ENCODE data around the gene GAS1. TPM values are rescaled to one million over a fixed set of nuclear protein-coding genes. Genes with fewer than 3 reads are reported as not detected.

Gene GAS1
- total RNA-seq, 2 experiments from 2014 or later: 0.07 to 0.12 TPM

GRCh38 chr9:86948074-86948929, 996 bp upstream of the GAS1 start:
- peaks cover 19% of the 10 kb centered on the region for H3K4me1 Mint-ChIP-seq
- peaks cover 6% of the 10 kb centered on the region for H3K36me3 Mint-ChIP-seq
- CTCF ChIA-PET: interaction anchor here (0.7 to 1.9 kb wide), 8 partner anchors 15 to 610 kb away, joined by 3 to 6 read pairs (median 3); no protein-coding TSS in a partner anchor
- peaks cover 30% of the 10 kb centered on the region for H3K27me3 Mint-ChIP-seq
- peak overlapping the region; percentile 24 for H3K27ac Mint-ChIP-seq
- ATAC-seq (peak; percentile 52), DNase-seq (peak; percentile 78)
- H3K4me3 Mint-ChIP-seq: peak overlapping the region; percentile 70
- peaks cover 3% of the 10 kb centered on the region for H3K9me3 Mint-ChIP-seq (ENCODE audit: low read depth)

- Mint-ChIP-seq H3K4me3 (peak overlapping the region; percentile 64), H3K9me3 (ENCODE audit: low read depth) (no peaks in the 10 kb centered on the region), H3K36me3 (peaks cover 2% of the 10 kb centered on the region), H3K4me1 (peaks cover 19% of the 10 kb centered on the region), H3K27ac (no peak overlapping the region), H3K27me3 (peaks cover 48% of the 10 kb centered on the region)
- peak; percentile 63 for ATAC-seq
- CTCF ChIA-PET: interaction anchor here (1.9 kb wide), 1 partner anchor 14 kb away, joined by 6 read pairs; no protein-coding TSS in a partner anchor
- peak; percentile 64 for DNase-seq
Observed at GRCh38 chr9:86946201-86947145, 833 bp downstream of the GAS1 start.

- ATAC-seq: peak; percentile 5
- CTCF ChIA-PET: no interaction called here
- Mint-ChIP-seq H3K27me3 (peaks cover 53% of the 10 kb centered on the region), H3K4me3 (peak overlapping the region; percentile 52), H3K9me3 (ENCODE audit: low read depth) (no peaks in the 10 kb centered on the region), H3K36me3 (no peaks in the 10 kb centered on the region), H3K4me1 (peaks cover 19% of the 10 kb centered on the region), H3K27ac (no peak overlapping the region)
- DNase-seq: no peak
Observed at GRCh38 chr9:86945728-86946200, 1.5 kb downstream of the GAS1 start.

- DNase-seq (no peak), ATAC-seq (no peak)
- CTCF ChIA-PET: no interaction called here
- Mint-ChIP-seq H3K27me3 (peaks cover 54% of the 10 kb centered on the region), H3K9me3 (ENCODE audit: low read depth) (no peaks in the 10 kb centered on the region), H3K4me3 (peak overlapping the region; percentile 32), H3K4me1 (peaks cover 19% of the 10 kb centered on the region), H3K36me3 (no peaks in the 10 kb centered on the region), H3K27ac (no peak overlapping the region)
Observed at GRCh38 chr9:86944796-86945727, 2.2 kb downstream of the GAS1 start.

GRCh38 chr9:86943201-86944113, 3.8 kb downstream of the GAS1 start:
- DNase-seq (no peak), ATAC-seq (no peak)
- no peak overlapping the region for H3K4me3 Mint-ChIP-seq
- H3K4me1 Mint-ChIP-seq: peaks cover 12% of the 10 kb centered on the region
- no peaks in the 10 kb centered on the region for H3K36me3 Mint-ChIP-seq
- no peaks in the 10 kb centered on the region for H3K9me3 Mint-ChIP-seq (ENCODE audit: low read depth)
- CTCF ChIA-PET: no interaction called here
- no peak overlapping the region for H3K27ac Mint-ChIP-seq
- H3K27me3 Mint-ChIP-seq: peaks cover 55% of the 10 kb centered on the region

GRCh38 chr9:86942281-86943200, 4.8 kb downstream of the GAS1 start:
- Mint-ChIP-seq H3K36me3 (no peaks in the 10 kb centered on the region), H3K4me1 (peaks cover 7% of the 10 kb centered on the region), H3K4me3 (no peak overlapping the region), H3K27me3 (peaks cover 55% of the 10 kb centered on the region), H3K9me3 (ENCODE audit: low read depth) (no peaks in the 10 kb centered on the region), H3K27ac (no peak overlapping the region)
- ATAC-seq (no peak), DNase-seq (no peak)
- CTCF ChIA-PET: no interaction called here

- DNase-seq (no peak), ATAC-seq (no peak)
- CTCF ChIA-PET: no interaction called here
- peaks cover 7% of the 10 kb centered on the region for H3K4me1 Mint-ChIP-seq
- H3K27me3 Mint-ChIP-seq: peaks cover 55% of the 10 kb centered on the region
- no peaks in the 10 kb centered on the region for H3K36me3 Mint-ChIP-seq
- H3K27ac Mint-ChIP-seq: no peak overlapping the region
- no peaks in the 10 kb centered on the region for H3K9me3 Mint-ChIP-seq (ENCODE audit: low read depth)
- H3K4me3 Mint-ChIP-seq: no peak overlapping the region
Observed at GRCh38 chr9:86941197-86941596, 6.1 kb downstream of the GAS1 start.

- H3K36me3 Mint-ChIP-seq: no peaks in the 10 kb centered on the region
- CTCF ChIA-PET: no interaction called here
- DNase-seq: no peak
- no peak for ATAC-seq
- peaks cover 5% of the 10 kb centered on the region for H3K4me1 Mint-ChIP-seq
- no peak overlapping the region for H3K27ac Mint-ChIP-seq
- no peak overlapping the region for H3K4me3 Mint-ChIP-seq
- H3K27me3 Mint-ChIP-seq: peaks cover 54% of the 10 kb centered on the region
- no peaks in the 10 kb centered on the region for H3K9me3 Mint-ChIP-seq (ENCODE audit: low read depth)
Observed at GRCh38 chr9:86940774-86941173, 6.5 kb downstream of the GAS1 start.

- no peak overlapping the region for H3K27ac Mint-ChIP-seq
- no peaks in the 10 kb centered on the region for H3K9me3 Mint-ChIP-seq (ENCODE audit: low read depth)
- CTCF ChIA-PET: no interaction called here
- peaks cover 48% of the 10 kb centered on the region for H3K27me3 Mint-ChIP-seq
- no peak for DNase-seq
- H3K4me3 Mint-ChIP-seq: no peak overlapping the region
- ATAC-seq: no peak
- peaks cover under 1% of the 10 kb centered on the region for H3K4me1 Mint-ChIP-seq
- no peaks in the 10 kb centered on the region for H3K36me3 Mint-ChIP-seq
Observed at GRCh38 chr9:86939891-86940290, 7.4 kb downstream of the GAS1 start.

- Mint-ChIP-seq H3K4me3 (no peak overlapping the region), H3K9me3 (ENCODE audit: low read depth) (no peaks in the 10 kb centered on the region), H3K4me1 (no peaks in the 10 kb centered on the region), H3K36me3 (no peaks in the 10 kb centered on the region), H3K27ac (no peak overlapping the region), H3K27me3 (peaks cover 44% of the 10 kb centered on the region)
- DNase-seq (no peak), ATAC-seq (no peak)
- CTCF ChIA-PET: no interaction called here
Observed at GRCh38 chr9:86939321-86939720, 8.0 kb downstream of the GAS1 start.

GRCh38 chr9:86938780-86939179, 8.5 kb downstream of the GAS1 start:
- H3K27ac Mint-ChIP-seq: no peak overlapping the region
- CTCF ChIA-PET: no interaction called here

More at GRCh38 chr9:86938780-86939179, 8.5 kb downstream of the GAS1 start:
- H3K9me3 Mint-ChIP-seq (ENCODE audit: low read depth): peaks cover 2% of the 10 kb centered on the region
- peaks cover 38% of the 10 kb centered on the region for H3K27me3 Mint-ChIP-seq
- DNase-seq: no peak
- no peaks in the 10 kb centered on the region for H3K4me1 Mint-ChIP-seq
- ATAC-seq: no peak
- H3K4me3 Mint-ChIP-seq: no peak overlapping the region
- H3K36me3 Mint-ChIP-seq: no peaks in the 10 kb centered on the region
